Placental epithelial cell (primary cell): ENCODE measurements around the gene SLC16A10. TPM values are rescaled to one million over a fixed set of nuclear protein-coding genes. Genes with fewer than 3 reads are reported as not detected.

Experiments used
- small RNA-seq: library from RNA; depleted of rRNA; stranded (forward); fragments of <200 nt; gene quantifications from one replicate; pipeline ENCODE3, GENCODE V24; 2012
- total RNA-seq: library from RNA; depleted of rRNA; stranded (reverse); fragments of >200 nt; gene quantifications from 2 replicates; pipeline ENCODE4 v1.2.3, GENCODE V29; 2012

Gene SLC16A10
- total RNA-seq = 0.22 TPM in 1 of 2 replicates, not detected in the other

GRCh38 chr6:111087106-111087835 is at the start of gene SLC16A10:
Gene SLC16A10 (plus strand): TSS chr6:111087503. CDS start chr6:111087753, 250 bp downstream.

Small RNA genes lying within 50 kb of the gene (small RNA-seq; reads per million reads assigned to genes)
- not detected for gene RNU6-960P

Other genes starting within 250 kb of the SLC16A10 start
- gene AMD1, start 212.7 kb upstream of the SLC16A10 start, total RNA-seq = 23.6 and 64.6 TPM in 2 replicates
- gene GTF3C6, start 128.8 kb upstream of the SLC16A10 start, total RNA-seq = 22.0 and 23.4 TPM in 2 replicates
- 8.6 and 15.5 TPM in 2 replicates for gene RPF2, start 105.5 kb upstream of the SLC16A10 start, total RNA-seq